ENCODE results near the gene CHST11.

- TF ChIP-seq CTCF (IDR thresholded peaks at IDR 0.05), result no peak
- TF ChIP-seq POLR2A (IDR thresholded peaks at IDR 0.05), result no peak
- TF ChIP-seq POLR2AphosphoS5 (IDR thresholded peaks at IDR 0.05), result no peak
Measured at GRCh38 chr12:104609445-104609844, 152.7 kb downstream of the CHST11 start.

All from breast epithelium (tissue), 3 donors.